WTC11 (cell line): Measurements from ENCODE around the gene PITPNM2. TPM values are rescaled to one million over a fixed set of nuclear protein-coding genes. Genes with fewer than 3 reads are reported as not detected.

ENCODE experiments used
- ATAC-seq: fragments of 200-7000 bp; cut with Tn5 transposase; 2 replicates; pipeline ENCODE4 v1.10.0; 2021; ENCODE audit warnings: mild to moderate bottlenecking, moderate library complexity
- CTCF ChIA-PET: fragments of 300-600 bp; sonication (Branson Sonifier 250); formaldehyde crosslinking; loops from one replicate; lab custom pipeline; 2021; ENCODE audit warnings: antibody characterized with exemption; lab: Charles Lee
- POLR2A ChIA-PET: fragments of 350-600 bp; sonication (Branson Sonifier 250); formaldehyde crosslinking; loops from one replicate; lab custom pipeline; 2021; ENCODE audit warnings: antibody characterized with exemption; lab: Charles Lee
- DNase-seq: peaks from one replicate; pipeline ENCODE4 v3.0.0; 2021; ENCODE audit warnings: low spot score
- H3K27ac Mint-ChIP-seq: 2 replicates; pipeline ENCODE4 v1.8.0; 2021; ENCODE audit warnings: mixed read lengths
- H3K27me3 Mint-ChIP-seq: 2 replicates; pipeline ENCODE4 v1.8.0; 2021; ENCODE audit warnings: low read depth, mild to moderate bottlenecking, moderate library complexity, mixed read lengths
- H3K36me3 Mint-ChIP-seq: 2 replicates; pipeline ENCODE4 v1.8.0; 2021; ENCODE audit warnings: mixed read lengths
- H3K4me1 Mint-ChIP-seq: 2 replicates; pipeline ENCODE4 v1.8.0; 2022; ENCODE audit warnings: mixed read lengths
- H3K4me3 Mint-ChIP-seq: 2 replicates; pipeline ENCODE4 v1.8.0; 2021; ENCODE audit warnings: mild to moderate bottlenecking, moderate library complexity, mixed read lengths
- H3K9me3 Mint-ChIP-seq: 2 replicates; pipeline ENCODE4 v1.8.0; 2021; ENCODE audit warnings: mixed read lengths
- AR ChIP-seq: fragments of 250-450 bp; sonication (Bioruptor Pico); IDR thresholded peaks from 2 replicates; pipeline ENCODE4 v1.9.0; 2021; ENCODE audit warnings: mild to moderate bottlenecking
- ARID4B ChIP-seq: sonication (generic); formaldehyde crosslinking; IDR thresholded peaks from 2 replicates; pipeline ENCODE4 v1.8.0; 2023; ENCODE audit warnings: missing genetic modification reagents, mild to moderate bottlenecking, borderline replicate concordance
- ATF2 ChIP-seq: sonication (generic); formaldehyde crosslinking; IDR thresholded peaks from 2 replicates; pipeline ENCODE4 v1.8.1; 2022; ENCODE audit warnings: low read depth, missing genetic modification reagents, borderline replicate concordance
- CDX4 ChIP-seq: fragments of 250-450 bp; sonication (Bioruptor Pico); IDR thresholded peaks from 2 replicates; pipeline ENCODE4 v1.9.0; 2021; ENCODE audit warnings: moderate library complexity, mild to moderate bottlenecking, inconsistent platforms, borderline replicate concordance
- FOXJ3 ChIP-seq: sonication (generic); formaldehyde crosslinking; IDR thresholded peaks from 2 replicates; pipeline ENCODE4 v1.9.0; 2021; ENCODE audit warnings: missing genetic modification reagents, mild to moderate bottlenecking, borderline replicate concordance
- GRHL2 ChIP-seq: fragments of 250-450 bp; sonication (Bioruptor Pico); IDR thresholded peaks from 2 replicates; pipeline ENCODE4 v1.8.0; 2022; ENCODE audit warnings: mild to moderate bottlenecking, moderate library complexity; ENCODE audit not compliant: insufficient replicate concordance, severe bottlenecking
- GTF2I ChIP-seq: fragments of 250-450 bp; sonication (Bioruptor Pico); conservative IDR thresholded peaks from 2 replicates; pipeline ENCODE4 v1.4.0; 2021; ENCODE audit warnings: mild to moderate bottlenecking
- HMGA2 ChIP-seq: fragments of 250-450 bp; sonication (Bioruptor Pico); IDR thresholded peaks from 2 replicates; pipeline ENCODE4 v1.4.0; 2021; ENCODE audit warnings: mild to moderate bottlenecking, moderate library complexity
- JAZF1 ChIP-seq: fragments of 250-450 bp; sonication (Bioruptor Pico); IDR thresholded peaks from 2 replicates; pipeline ENCODE4 v1.9.0; 2021; ENCODE audit warnings: moderate library complexity, mild to moderate bottlenecking, inconsistent platforms
- JUN ChIP-seq: sonication (generic); formaldehyde crosslinking; IDR thresholded peaks from 2 replicates; pipeline ENCODE4 v1.8.0; 2023; ENCODE audit warnings: mild to moderate bottlenecking, missing genetic modification reagents
- MXD4 ChIP-seq: fragments of 250-450 bp; sonication (Bioruptor Pico); IDR thresholded peaks from 2 replicates; pipeline ENCODE4 v1.8.0; 2021; ENCODE audit warnings: mild to moderate bottlenecking, moderate library complexity, borderline replicate concordance
- PRDM15 ChIP-seq: sonication (generic); formaldehyde crosslinking; IDR thresholded peaks from 2 replicates; pipeline ENCODE4 v1.8.0; 2022; ENCODE audit warnings: missing genetic modification reagents
- RORB ChIP-seq: fragments of 250-450 bp; sonication (Bioruptor Pico); IDR thresholded peaks from 2 replicates; pipeline ENCODE4 v1.9.0; 2021; ENCODE audit warnings: mild to moderate bottlenecking
- SMAD3 ChIP-seq: sonication (generic); formaldehyde crosslinking; IDR thresholded peaks from 2 replicates; pipeline ENCODE4 v1.8.0; 2022; ENCODE audit warnings: missing genetic modification reagents, mild to moderate bottlenecking, borderline replicate concordance
- ZNF263 ChIP-seq: sonication (generic); formaldehyde crosslinking; IDR thresholded peaks from 2 replicates; pipeline ENCODE4 v1.8.1; 2022; ENCODE audit warnings: low read depth, mild to moderate bottlenecking, moderate library complexity, missing genetic modification reagents
- total RNA-seq: library from RNA; stranded (reverse); gene quantifications from 3 replicates; pipeline ENCODE4 v1.2.3, GENCODE V29; 2021
- TF ChIP-seq, protein P1 (sequence below): sonication (generic); formaldehyde crosslinking; IDR thresholded peaks from 2 replicates; pipeline ENCODE4 v1.8.0; 2023; ENCODE audit warnings: missing genetic modification reagents
- TF ChIP-seq, protein P2 (sequence below): sonication (generic); formaldehyde crosslinking; IDR thresholded peaks from 2 replicates; pipeline ENCODE4 v1.8.1; 2022; ENCODE audit warnings: mild to moderate bottlenecking, missing genetic modification reagents, moderate library complexity, borderline replicate concordance
- TF ChIP-seq, protein P3 (sequence below): sonication (generic); formaldehyde crosslinking; IDR thresholded peaks from 2 replicates; pipeline ENCODE4 v1.8.0; 2022; ENCODE audit warnings: mild to moderate bottlenecking, missing genetic modification reagents

The PITPNM2 gene
- total RNA-seq, 1 experiment from 2014 or later: 8.2 TPM

- TF ChIP-seq CDX4 (CRISPR knock-in tag) (no peak), AR (CRISPR knock-in tag) (no peak), FOXJ3 (CRISPR knock-in tag) (no peak), MXD4 (no peak), RORB (no peak)
- TF ChIP-seq, protein P1, sequence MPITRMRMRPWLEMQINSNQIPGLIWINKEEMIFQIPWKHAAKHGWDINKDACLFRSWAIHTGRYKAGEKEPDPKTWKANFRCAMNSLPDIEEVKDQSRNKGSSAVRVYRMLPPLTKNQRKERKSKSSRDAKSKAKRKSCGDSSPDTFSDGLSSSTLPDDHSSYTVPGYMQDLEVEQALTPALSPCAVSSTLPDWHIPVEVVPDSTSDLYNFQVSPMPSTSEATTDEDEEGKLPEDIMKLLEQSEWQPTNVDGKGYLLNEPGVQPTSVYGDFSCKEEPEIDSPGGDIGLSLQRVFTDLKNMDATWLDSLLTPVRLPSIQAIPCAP (CRISPR knock-in tag): no peak
These were observed 15.2 kb downstream of the PITPNM2 start (continued) for GRCh38 chr12:123135688-123136087.

DNA sequence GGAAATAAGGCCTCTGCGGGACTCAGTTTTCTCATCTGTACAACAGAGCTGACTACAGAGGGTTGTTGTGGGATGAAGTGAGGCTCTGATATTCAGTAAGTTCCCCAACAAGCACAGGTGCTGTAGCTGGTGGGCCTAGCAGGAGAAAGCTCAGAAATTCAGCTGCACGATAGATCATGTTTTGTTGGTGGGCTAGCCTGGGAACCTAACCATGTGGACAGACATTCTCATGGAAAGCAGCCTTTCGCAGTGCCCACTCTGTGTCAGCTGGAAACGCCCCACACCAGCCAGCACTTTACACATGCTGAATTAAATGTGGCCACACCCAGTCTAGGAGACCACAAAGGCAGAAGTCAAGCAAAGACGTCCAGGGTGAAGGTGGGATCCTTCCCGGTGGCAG is 16.1 kb downstream of the PITPNM2 start:
- Mint-ChIP-seq H3K9me3 (peaks cover 9% of the 10 kb centered on the region), H3K36me3 (peaks cover 2% of the 10 kb centered on the region), H3K27ac (no peak overlapping the region), H3K27me3 (no peaks in the 10 kb centered on the region), H3K4me3 (no peak overlapping the region), H3K4me1 (peaks cover 8% of the 10 kb centered on the region)
- ChIA-PET POLR2A (no interaction called here), CTCF (interaction anchor here (0.6 to 0.9 kb wide), 3 partner anchors 9 to 569 kb away, joined by 3 read pairs; no protein-coding TSS in a partner anchor)
- DNase-seq: no peak
- no peak for ATAC-seq
- no peak for TF ChIP-seq SMAD3 (CRISPR knock-in tag)
- no peak for TF ChIP-seq HMGA2 (CRISPR knock-in tag)
- TF ChIP-seq, protein P2, sequence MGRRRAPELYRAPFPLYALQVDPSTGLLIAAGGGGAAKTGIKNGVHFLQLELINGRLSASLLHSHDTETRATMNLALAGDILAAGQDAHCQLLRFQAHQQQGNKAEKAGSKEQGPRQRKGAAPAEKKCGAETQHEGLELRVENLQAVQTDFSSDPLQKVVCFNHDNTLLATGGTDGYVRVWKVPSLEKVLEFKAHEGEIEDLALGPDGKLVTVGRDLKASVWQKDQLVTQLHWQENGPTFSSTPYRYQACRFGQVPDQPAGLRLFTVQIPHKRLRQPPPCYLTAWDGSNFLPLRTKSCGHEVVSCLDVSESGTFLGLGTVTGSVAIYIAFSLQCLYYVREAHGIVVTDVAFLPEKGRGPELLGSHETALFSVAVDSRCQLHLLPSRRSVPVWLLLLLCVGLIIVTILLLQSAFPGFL: no peak
- TF ChIP-seq, protein P3, sequence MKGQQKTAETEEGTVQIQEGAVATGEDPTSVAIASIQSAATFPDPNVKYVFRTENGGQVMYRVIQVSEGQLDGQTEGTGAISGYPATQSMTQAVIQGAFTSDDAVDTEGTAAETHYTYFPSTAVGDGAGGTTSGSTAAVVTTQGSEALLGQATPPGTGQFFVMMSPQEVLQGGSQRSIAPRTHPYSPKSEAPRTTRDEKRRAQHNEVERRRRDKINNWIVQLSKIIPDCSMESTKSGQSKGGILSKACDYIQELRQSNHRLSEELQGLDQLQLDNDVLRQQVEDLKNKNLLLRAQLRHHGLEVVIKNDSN: no peak
- TF ChIP-seq GTF2I (CRISPR knock-in tag): no peak
- TF ChIP-seq ZNF263 (CRISPR knock-in tag): no peak
- TF ChIP-seq CDX4 (CRISPR knock-in tag): no peak
- no peak for TF ChIP-seq PRDM15
- TF ChIP-seq JAZF1 (CRISPR knock-in tag): no peak
- TF ChIP-seq GRHL2 (CRISPR knock-in tag): no peak
- TF ChIP-seq ARID4B (CRISPR knock-in tag): no peak
- no peak for TF ChIP-seq JUN (CRISPR knock-in tag)
- no peak for TF ChIP-seq ATF2 (CRISPR knock-in tag)
